Measurements from ENCODE around the gene HSPA1A.

The HSPA1A gene

GRCh38 chr6:31815025-31815838 lies at the start of gene HSPA1A, which contains the start of gene HSPA1L:
Gene HSPA1A, plus strand, starts transcription at chr6:31815543. Its CDS starts 214 bp downstream, at chr6:31815757.
Gene HSPA1L, minus strand, starts transcription at chr6:31815283. Its CDS starts 3,311 bp downstream, at chr6:31811972.
- peak; percentile 99 for DNase-seq (ENCODE audit: low spot score)

GRCh38 chr6:31765559-31765909 lies 49.8 kb upstream of the HSPA1A start:
- DNase-seq (ENCODE audit: low spot score), result no peak

- no peak for DNase-seq (ENCODE audit: low spot score)
These were observed 49.2 kb upstream of the HSPA1A start for GRCh38 chr6:31765910-31766794.

- DNase-seq (ENCODE audit: low spot score), result no peak
These were observed 48.2 kb upstream of the HSPA1A start for GRCh38 chr6:31767096-31767645.

- DNase-seq (ENCODE audit: low spot score), result peak; percentile 34
These were observed 46.7 kb upstream of the HSPA1A start for GRCh38 chr6:31768363-31769257.

GRCh38 chr6:31769684-31770371 lies 45.5 kb upstream of the HSPA1A start:
- no peak for DNase-seq (ENCODE audit: low spot score)

GRCh38 chr6:31770860-31771259 lies 44.5 kb upstream of the HSPA1A start:
- no peak for DNase-seq (ENCODE audit: low spot score)

- DNase-seq (ENCODE audit: low spot score), result no peak
These were observed 43.4 kb upstream of the HSPA1A start for GRCh38 chr6:31771992-31772358.

GRCh38 chr6:31775184-31775583 lies 40.2 kb upstream of the HSPA1A start:
- no peak for DNase-seq (ENCODE audit: low spot score)

GRCh38 chr6:31775633-31776484 lies 39.5 kb upstream of the HSPA1A start:
- DNase-seq (ENCODE audit: low spot score), result no peak

- no peak for DNase-seq (ENCODE audit: low spot score)
These were observed 38.8 kb upstream of the HSPA1A start for GRCh38 chr6:31776485-31776988.

- no peak for DNase-seq (ENCODE audit: low spot score)
These were observed 38.2 kb upstream of the HSPA1A start, which contains the start of gene VWA7 for GRCh38 chr6:31776989-31777666. Gene VWA7, minus strand, starts transcription at chr6:31777328. Its CDS starts 549 bp downstream, at chr6:31776779.

GRCh38 chr6:31777667-31778050 lies 37.7 kb upstream of the HSPA1A start:
- no peak for DNase-seq (ENCODE audit: low spot score)

GRCh38 chr6:31778193-31778592 lies 37.1 kb upstream of the HSPA1A start:
- DNase-seq (ENCODE audit: low spot score), result no peak

GRCh38 chr6:31778999-31779885 lies 36.1 kb upstream of the HSPA1A start:
- no peak for DNase-seq (ENCODE audit: low spot score)

- no peak for DNase-seq (ENCODE audit: low spot score)
These were observed 35.4 kb upstream of the HSPA1A start for GRCh38 chr6:31779908-31780307.

GRCh38 chr6:31780507-31781243 lies 34.7 kb upstream of the HSPA1A start:
- no peak for DNase-seq (ENCODE audit: low spot score)
